GM10266 (cell line): ENCODE data around the gene GRM8.

Experiments used
- DNase-seq: peaks from one replicate; pipeline ENCODE4 v3.0.0; 2012; ENCODE audit errors: extremely low spot score
- TF ChIP-seq, protein P1 (sequence below): IDR thresholded peaks from 2 replicates; pipeline ENCODE4 v1.5.1; 2012; ENCODE audit warnings: mild to moderate bottlenecking, low read depth; ENCODE audit not compliant: control insufficient read depth, insufficient read depth; ENCODE audit errors: missing control alignments

GRM8 gene

DNA sequence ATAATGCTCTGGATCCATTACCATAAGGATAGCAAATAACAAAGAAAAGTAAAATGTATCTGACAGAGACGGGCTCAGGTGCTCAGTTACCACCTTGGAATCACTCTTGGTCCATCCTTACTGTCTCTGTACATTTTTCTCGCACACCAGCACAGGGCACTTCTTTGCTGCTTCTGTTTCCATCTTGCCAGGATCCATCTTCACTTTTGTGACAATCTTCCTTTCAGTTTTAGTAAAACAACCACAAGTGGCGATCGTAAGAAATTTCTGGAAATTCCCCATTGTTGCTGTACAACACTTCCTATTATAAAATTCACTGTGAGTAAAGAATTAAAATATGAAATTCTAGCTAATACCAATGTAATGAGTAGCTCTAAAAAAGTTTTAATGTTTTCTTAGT, 695.5 kb downstream of the GRM8 start:
- peak; percentile 6 for DNase-seq
- TF ChIP-seq, protein P1, sequence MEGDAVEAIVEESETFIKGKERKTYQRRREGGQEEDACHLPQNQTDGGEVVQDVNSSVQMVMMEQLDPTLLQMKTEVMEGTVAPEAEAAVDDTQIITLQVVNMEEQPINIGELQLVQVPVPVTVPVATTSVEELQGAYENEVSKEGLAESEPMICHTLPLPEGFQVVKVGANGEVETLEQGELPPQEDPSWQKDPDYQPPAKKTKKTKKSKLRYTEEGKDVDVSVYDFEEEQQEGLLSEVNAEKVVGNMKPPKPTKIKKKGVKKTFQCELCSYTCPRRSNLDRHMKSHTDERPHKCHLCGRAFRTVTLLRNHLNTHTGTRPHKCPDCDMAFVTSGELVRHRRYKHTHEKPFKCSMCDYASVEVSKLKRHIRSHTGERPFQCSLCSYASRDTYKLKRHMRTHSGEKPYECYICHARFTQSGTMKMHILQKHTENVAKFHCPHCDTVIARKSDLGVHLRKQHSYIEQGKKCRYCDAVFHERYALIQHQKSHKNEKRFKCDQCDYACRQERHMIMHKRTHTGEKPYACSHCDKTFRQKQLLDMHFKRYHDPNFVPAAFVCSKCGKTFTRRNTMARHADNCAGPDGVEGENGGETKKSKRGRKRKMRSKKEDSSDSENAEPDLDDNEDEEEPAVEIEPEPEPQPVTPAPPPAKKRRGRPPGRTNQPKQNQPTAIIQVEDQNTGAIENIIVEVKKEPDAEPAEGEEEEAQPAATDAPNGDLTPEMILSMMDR, result no peak

DNA sequence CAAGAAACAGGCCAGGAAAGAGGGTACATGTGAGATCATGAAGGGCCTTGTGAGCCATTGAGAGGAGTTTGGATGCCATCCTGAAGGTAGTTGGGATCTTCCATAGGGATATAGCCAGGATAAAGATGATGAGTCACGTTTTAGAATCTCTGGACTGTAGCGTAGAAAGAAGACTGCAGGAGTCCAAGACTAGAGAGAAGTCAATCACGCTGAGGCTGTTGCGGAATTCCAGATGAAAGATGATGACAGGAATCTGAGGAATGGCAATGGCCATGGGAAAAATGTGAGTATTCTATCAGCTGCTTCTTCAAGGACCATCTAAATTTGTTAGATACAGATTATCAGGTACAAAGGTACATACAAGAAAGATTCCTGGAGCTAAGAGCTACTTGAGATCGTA, 711.3 kb downstream of the GRM8 start:
- TF ChIP-seq, protein P1, result no peak
- DNase-seq, result no peak

DNA sequence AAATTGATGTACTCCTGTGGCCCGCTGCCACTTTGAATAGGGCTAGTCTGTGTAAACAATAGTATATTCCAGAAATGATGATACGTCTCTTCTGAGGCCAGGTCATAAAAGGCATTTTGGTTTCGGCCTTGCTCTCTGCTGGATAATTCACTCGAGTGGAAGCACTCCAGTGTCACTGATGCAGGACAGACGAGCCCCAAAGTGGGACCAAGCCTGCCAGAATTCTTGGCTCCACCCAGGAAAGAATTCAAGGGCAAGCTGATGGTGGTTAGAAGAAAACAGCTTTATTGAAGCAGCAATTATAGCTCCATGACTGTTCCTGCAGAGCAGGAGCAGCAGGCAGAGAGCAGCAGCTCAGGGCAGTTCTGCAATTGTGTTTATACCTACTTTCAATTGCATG, 717.6 kb downstream of the GRM8 start:
- DNase-seq, result no peak
- TF ChIP-seq, protein P1, result no peak

DNA sequence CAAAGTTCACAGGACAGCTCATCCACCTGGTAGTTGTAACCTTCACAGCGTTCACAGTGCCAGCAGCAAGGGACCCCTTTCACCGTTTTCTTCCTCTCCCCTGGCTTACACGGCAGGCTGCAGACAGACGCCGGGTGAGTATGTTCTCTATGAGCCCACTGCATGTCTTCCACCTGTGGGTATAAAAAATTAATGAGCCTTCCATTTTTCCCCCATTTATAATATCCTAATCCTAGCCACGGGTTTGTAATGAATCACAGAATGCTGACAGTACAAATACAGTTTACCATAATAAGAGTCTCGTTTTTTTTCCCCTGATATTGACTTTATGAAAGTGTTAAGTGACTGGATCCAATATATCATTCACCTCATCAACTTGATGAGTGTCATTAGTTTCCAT, 719.0 kb downstream of the GRM8 start:
- no peak for DNase-seq
- TF ChIP-seq, protein P1, result no peak

DNA sequence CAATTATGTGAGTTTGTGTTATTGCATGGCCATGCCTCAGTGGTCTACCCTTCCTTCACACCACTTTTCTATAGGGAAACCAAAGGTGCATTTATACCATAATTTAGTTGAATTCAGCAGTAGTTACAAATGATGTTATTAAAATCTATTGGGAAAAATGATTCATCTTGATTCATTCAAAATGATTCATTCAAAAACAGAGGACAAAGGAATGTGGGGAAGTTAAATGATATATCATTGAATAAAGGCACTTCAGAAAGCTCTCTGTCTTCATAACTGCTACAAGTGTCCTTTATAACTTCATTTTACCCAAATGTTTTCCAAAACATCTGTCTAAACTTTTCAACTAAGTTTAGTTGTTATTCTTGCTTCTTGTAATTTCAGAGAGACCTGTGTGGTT, 722.9 kb downstream of the GRM8 start:
- TF ChIP-seq, protein P1, result no peak
- DNase-seq, result no peak

DNA sequence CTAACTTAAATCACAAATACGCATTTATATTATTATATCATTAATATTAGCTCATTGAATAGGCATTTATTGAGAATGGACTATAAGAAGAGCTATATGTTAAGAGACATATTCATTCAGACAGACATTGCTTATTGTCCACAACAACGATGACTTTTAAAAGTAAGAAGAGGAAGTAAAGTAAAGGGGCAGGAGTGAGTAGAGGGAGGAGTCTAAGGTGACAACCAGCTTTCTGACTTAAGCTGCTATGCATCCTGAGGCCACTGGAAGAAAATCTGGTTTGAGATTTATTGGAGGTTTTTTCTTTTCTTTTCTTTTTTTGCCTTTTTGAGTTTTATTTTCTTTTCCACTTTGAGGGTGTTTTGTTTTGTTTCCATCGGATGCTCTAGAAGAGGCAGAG, 723.5 kb downstream of the GRM8 start:
- DNase-seq, result no peak
- TF ChIP-seq, protein P1, result no peak

DNA sequence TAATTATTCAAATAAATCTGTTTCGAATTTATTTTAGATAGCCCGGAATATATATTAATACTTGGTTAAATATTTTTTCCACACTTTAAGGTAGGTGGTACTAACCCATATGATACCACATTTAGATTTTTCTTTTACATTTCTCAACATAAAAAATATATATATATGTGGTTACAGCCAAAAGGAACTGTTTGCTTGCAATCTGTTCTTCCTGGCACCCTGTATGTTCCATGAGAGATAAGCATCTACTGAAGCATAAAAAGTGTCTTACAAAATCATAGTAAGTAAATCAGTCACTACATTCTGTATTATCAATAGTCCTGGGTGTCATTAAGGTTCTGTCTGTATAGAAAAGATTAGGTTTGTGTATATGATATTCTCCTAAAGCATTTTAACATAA, 726.8 kb downstream of the GRM8 start:
- TF ChIP-seq, protein P1, result no peak
- DNase-seq, result no peak
